ENCODE results near the gene BCL2. TPM values are rescaled to one million over a fixed set of nuclear protein-coding genes. Genes with fewer than 3 reads are reported as not detected.

Gene BCL2
- total RNA-seq, 1 donor from 2014 or later = 14.1 TPM

GRCh38 chr18:63128237-63128974 lies 191.2 kb downstream of the BCL2 start:
- Mint-ChIP-seq H3K4me1 (peaks cover 11% of the 10 kb centered on the region), H3K4me3 (no peak overlapping the region), H3K9me3 (no peaks in the 10 kb centered on the region), H3K27ac (ENCODE audit: unreplicated experiment) (no peak overlapping the region), H3K27me3 (ENCODE audit: low read depth) (no peaks in the 10 kb centered on the region), H3K36me3 (ENCODE audit: low read depth) (no peaks in the 10 kb centered on the region)
- TF ChIP-seq CTCF (conservative IDR thresholded peaks at IDR 0.05) = no peak
- no peak for DNase-seq (ENCODE audit: low read depth, low spot score)

GRCh38 chr18:63126134-63127069 lies 193.2 kb downstream of the BCL2 start:
- no peaks in the 10 kb centered on the region for H3K36me3 Mint-ChIP-seq (ENCODE audit: low read depth)
- H3K27ac Mint-ChIP-seq (ENCODE audit: unreplicated experiment) = no peak overlapping the region

GRCh38 chr18:63120620-63121019 lies 198.9 kb downstream of the BCL2 start:
- Mint-ChIP-seq H3K4me3 (no peak overlapping the region), H3K9me3 (no peaks in the 10 kb centered on the region), H3K27ac (ENCODE audit: unreplicated experiment) (no peak overlapping the region), H3K4me1 (no peaks in the 10 kb centered on the region), H3K36me3 (ENCODE audit: low read depth) (no peaks in the 10 kb centered on the region), H3K27me3 (ENCODE audit: low read depth) (peaks cover 8% of the 10 kb centered on the region)
- no peak for DNase-seq (ENCODE audit: low read depth, low spot score)
- no peak for TF ChIP-seq CTCF (conservative IDR thresholded peaks at IDR 0.05)

More at GRCh38 chr18:63126134-63127069, 193.2 kb downstream of the BCL2 start:
- no peak for DNase-seq (ENCODE audit: low read depth, low spot score)
- no peak overlapping the region for H3K4me3 Mint-ChIP-seq
- H3K27me3 Mint-ChIP-seq (ENCODE audit: low read depth) = no peaks in the 10 kb centered on the region
- peaks cover 5% of the 10 kb centered on the region for H3K4me1 Mint-ChIP-seq
- no peaks in the 10 kb centered on the region for H3K9me3 Mint-ChIP-seq
- TF ChIP-seq CTCF (conservative IDR thresholded peaks at IDR 0.05) = no peak

GRCh38 chr18:63119647-63120046 lies 199.9 kb downstream of the BCL2 start:
- H3K9me3 Mint-ChIP-seq = no peaks in the 10 kb centered on the region
- DNase-seq (ENCODE audit: low read depth, low spot score) = no peak
- H3K27ac Mint-ChIP-seq (ENCODE audit: unreplicated experiment) = no peak overlapping the region
- H3K27me3 Mint-ChIP-seq (ENCODE audit: low read depth) = peaks cover 8% of the 10 kb centered on the region
- H3K36me3 Mint-ChIP-seq (ENCODE audit: low read depth) = no peaks in the 10 kb centered on the region
- no peaks in the 10 kb centered on the region for H3K4me1 Mint-ChIP-seq
- no peak overlapping the region for H3K4me3 Mint-ChIP-seq
- peak; percentile 46 for TF ChIP-seq CTCF (conservative IDR thresholded peaks at IDR 0.05)

- no peak for DNase-seq (ENCODE audit: low read depth, low spot score)
- Mint-ChIP-seq H3K27ac (ENCODE audit: unreplicated experiment) (no peak overlapping the region), H3K4me1 (peaks cover 10% of the 10 kb centered on the region), H3K4me3 (no peak overlapping the region), H3K27me3 (ENCODE audit: low read depth) (peaks cover 8% of the 10 kb centered on the region), H3K36me3 (ENCODE audit: low read depth) (no peaks in the 10 kb centered on the region), H3K9me3 (no peaks in the 10 kb centered on the region)
- no peak for TF ChIP-seq CTCF (conservative IDR thresholded peaks at IDR 0.05)
Measured at GRCh38 chr18:63113899-63114565, 205.5 kb downstream of the BCL2 start.
